ENCODE measurements around the gene TMEM80. TPM values are rescaled to one million over a fixed set of nuclear protein-coding genes. Genes with fewer than 3 reads are reported as not detected.

TMEM80 gene
- total and polyA plus RNA-seq, 4 donors = 5.1 to 12.4 (median 8.2) TPM

DNA sequence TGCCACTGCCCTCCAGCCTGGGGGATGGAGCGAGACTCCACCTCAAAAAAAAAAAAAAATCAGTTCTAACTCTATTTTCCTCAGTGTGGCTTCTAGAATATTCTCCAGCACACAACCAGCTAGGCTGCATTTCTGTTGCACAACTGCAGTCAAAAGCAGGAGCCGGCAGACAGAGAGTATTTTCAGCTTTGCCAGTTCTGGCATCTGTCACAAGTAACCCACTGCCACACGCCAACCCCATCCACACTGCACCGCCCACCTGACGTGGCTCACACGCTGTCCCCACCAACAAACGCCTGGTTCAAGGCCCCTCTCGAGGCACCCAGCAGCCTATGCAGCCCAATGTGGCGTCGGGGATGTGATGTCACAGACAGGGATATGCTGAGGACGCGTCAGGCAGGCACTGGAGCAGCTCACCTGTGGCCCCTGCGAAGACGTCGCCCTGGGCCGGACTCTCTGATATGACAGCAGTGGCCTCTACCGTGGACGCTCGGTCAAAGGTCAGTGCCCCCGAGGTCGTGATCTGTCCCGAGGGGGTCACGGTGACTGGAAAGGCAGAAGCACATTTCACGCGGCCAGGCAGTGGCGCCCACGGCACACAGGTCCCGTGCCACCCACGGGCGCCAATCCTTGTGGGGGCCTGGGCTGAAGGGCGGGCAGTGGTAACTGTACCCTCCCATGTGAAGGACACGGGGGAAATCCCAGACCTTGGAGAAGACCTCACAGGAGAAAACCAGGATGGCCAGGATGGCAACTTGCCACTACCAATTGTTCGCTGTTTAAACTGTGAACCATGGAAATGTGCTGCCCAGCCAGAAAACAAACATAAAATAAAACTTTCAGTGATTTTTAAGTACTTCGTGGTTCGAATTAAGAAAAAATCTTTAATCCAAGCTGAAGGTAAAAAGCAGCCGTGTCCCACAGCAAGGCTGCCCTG, 16.1 kb upstream of the TMEM80 start:
- Histone ChIP-seq H3K36me3 (ENCODE audit: control insufficient read depth in 4 of 4, insufficient read depth in 3 of 4, low read depth in 1 of 4, low read length in 3 of 4) (peaks cover 9 to 37% (median 15%) of the 10 kb centered on the region in 4 donors), H3K9me3 (ENCODE audit: control insufficient read depth in 4 of 4, low read length in 3 of 4) (no peaks in the 10 kb centered on the region), H3K9ac (ENCODE audit: low read depth in 1 of 2, low read length in 2 of 2) (no peak overlapping the region), H3K27me3 (ENCODE audit: control insufficient read depth in 4 of 4, insufficient read depth in 4 of 4, low read length in 3 of 4) (no peaks in the 10 kb centered on the region), H3K27ac (ENCODE audit: low read depth in 1 of 2, low read length in 2 of 2) (peak overlapping the region; percentile 71 to 81), H3K4me3 (ENCODE audit: low read depth in 1 of 3, low read length in 3 of 3) (no peak overlapping the region), H3K4me1 (ENCODE audit: control insufficient read depth in 4 of 4, insufficient read depth in 4 of 4, low read length in 3 of 4) (peaks cover 2 to 21% (median 13%) of the 10 kb centered on the region in 4 donors)
- no peak for DNase-seq (ENCODE audit: low spot score)
- WGBS = 46% methylated on average over 36 of the region's 36 CpGs
- TF ChIP-seq RXRA (IDR thresholded peaks at IDR 0.05) (peak; percentile 96 to 100), HNF4G (IDR thresholded peaks at IDR 0.05) (peak; percentile 65), EGR1 (IDR thresholded peaks at IDR 0.05; ENCODE audit: low read depth in 2 of 2) (no peak), HNF4A (conservative IDR thresholded peaks at IDR 0.05) (peak; percentile 86 to 93), SP1 (IDR thresholded peaks at IDR 0.05) (peak; percentile 70), GABPA (IDR thresholded peaks at IDR 0.05 in 1 of 2, conservative IDR thresholded peaks at IDR 0.05 in 1 of 2) (no peak), JUND (IDR thresholded peaks at IDR 0.05) (no peak), TAF1 (conservative IDR thresholded peaks at IDR 0.05) (no peak), NR2F2 (IDR thresholded peaks at IDR 0.05) (peak; percentile 78), FOXA2 (IDR thresholded peaks at IDR 0.05) (no peak), FOXA1 (IDR thresholded peaks at IDR 0.05) (no peak), RAD21 (IDR thresholded peaks at IDR 0.05) (peak in 1 of 2 donors; percentile 22), YY1 (IDR thresholded peaks at IDR 0.05) (no peak)
- TF ChIP-seq, protein P1, sequence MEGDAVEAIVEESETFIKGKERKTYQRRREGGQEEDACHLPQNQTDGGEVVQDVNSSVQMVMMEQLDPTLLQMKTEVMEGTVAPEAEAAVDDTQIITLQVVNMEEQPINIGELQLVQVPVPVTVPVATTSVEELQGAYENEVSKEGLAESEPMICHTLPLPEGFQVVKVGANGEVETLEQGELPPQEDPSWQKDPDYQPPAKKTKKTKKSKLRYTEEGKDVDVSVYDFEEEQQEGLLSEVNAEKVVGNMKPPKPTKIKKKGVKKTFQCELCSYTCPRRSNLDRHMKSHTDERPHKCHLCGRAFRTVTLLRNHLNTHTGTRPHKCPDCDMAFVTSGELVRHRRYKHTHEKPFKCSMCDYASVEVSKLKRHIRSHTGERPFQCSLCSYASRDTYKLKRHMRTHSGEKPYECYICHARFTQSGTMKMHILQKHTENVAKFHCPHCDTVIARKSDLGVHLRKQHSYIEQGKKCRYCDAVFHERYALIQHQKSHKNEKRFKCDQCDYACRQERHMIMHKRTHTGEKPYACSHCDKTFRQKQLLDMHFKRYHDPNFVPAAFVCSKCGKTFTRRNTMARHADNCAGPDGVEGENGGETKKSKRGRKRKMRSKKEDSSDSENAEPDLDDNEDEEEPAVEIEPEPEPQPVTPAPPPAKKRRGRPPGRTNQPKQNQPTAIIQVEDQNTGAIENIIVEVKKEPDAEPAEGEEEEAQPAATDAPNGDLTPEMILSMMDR (IDR thresholded peaks at IDR 0.05; ENCODE audit: low read depth, low read length, missing input control) = no peak
- TF ChIP-seq, protein P2, sequence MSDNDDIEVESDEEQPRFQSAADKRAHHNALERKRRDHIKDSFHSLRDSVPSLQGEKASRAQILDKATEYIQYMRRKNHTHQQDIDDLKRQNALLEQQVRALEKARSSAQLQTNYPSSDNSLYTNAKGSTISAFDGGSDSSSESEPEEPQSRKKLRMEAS (IDR thresholded peaks at IDR 0.05) = no peak
- TF ChIP-seq, protein P3, sequence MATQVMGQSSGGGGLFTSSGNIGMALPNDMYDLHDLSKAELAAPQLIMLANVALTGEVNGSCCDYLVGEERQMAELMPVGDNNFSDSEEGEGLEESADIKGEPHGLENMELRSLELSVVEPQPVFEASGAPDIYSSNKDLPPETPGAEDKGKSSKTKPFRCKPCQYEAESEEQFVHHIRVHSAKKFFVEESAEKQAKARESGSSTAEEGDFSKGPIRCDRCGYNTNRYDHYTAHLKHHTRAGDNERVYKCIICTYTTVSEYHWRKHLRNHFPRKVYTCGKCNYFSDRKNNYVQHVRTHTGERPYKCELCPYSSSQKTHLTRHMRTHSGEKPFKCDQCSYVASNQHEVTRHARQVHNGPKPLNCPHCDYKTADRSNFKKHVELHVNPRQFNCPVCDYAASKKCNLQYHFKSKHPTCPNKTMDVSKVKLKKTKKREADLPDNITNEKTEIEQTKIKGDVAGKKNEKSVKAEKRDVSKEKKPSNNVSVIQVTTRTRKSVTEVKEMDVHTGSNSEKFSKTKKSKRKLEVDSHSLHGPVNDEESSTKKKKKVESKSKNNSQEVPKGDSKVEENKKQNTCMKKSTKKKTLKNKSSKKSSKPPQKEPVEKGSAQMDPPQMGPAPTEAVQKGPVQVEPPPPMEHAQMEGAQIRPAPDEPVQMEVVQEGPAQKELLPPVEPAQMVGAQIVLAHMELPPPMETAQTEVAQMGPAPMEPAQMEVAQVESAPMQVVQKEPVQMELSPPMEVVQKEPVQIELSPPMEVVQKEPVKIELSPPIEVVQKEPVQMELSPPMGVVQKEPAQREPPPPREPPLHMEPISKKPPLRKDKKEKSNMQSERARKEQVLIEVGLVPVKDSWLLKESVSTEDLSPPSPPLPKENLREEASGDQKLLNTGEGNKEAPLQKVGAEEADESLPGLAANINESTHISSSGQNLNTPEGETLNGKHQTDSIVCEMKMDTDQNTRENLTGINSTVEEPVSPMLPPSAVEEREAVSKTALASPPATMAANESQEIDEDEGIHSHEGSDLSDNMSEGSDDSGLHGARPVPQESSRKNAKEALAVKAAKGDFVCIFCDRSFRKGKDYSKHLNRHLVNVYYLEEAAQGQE (IDR thresholded peaks at IDR 0.05) = no peak
- TF ChIP-seq, protein P4, sequence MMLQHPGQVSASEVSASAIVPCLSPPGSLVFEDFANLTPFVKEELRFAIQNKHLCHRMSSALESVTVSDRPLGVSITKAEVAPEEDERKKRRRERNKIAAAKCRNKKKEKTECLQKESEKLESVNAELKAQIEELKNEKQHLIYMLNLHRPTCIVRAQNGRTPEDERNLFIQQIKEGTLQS (IDR thresholded peaks at IDR 0.05) = no peak
- TF ChIP-seq, protein P5, sequence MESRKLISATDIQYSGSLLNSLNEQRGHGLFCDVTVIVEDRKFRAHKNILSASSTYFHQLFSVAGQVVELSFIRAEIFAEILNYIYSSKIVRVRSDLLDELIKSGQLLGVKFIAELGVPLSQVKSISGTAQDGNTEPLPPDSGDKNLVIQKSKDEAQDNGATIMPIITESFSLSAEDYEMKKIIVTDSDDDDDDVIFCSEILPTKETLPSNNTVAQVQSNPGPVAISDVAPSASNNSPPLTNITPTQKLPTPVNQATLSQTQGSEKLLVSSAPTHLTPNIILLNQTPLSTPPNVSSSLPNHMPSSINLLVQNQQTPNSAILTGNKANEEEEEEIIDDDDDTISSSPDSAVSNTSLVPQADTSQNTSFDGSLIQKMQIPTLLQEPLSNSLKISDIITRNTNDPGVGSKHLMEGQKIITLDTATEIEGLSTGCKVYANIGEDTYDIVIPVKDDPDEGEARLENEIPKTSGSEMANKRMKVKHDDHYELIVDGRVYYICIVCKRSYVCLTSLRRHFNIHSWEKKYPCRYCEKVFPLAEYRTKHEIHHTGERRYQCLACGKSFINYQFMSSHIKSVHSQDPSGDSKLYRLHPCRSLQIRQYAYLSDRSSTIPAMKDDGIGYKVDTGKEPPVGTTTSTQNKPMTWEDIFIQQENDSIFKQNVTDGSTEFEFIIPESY (IDR thresholded peaks at IDR 0.05) = no peak

Data from liver (tissue), 9 donors.